ENCODE data around the gene PLCD3.
"Not testable (repeated sequence)": the region's sequence is repeated elsewhere in the genome, so short reads cannot be mapped to it uniquely, and the experiment has no call there.

The PLCD3 gene

GRCh38 chr17:45127207-45127547, 5.1 kb downstream of the PLCD3 start:
- 93% methylated on average over 8 of the region's 8 CpGs for WGBS
- H3K9ac ChIP-seq (ENCODE audit: low read length) = peak overlapping the region; percentile 45

GRCh38 chr17:45125509-45125908, 6.8 kb downstream of the PLCD3 start:
- H3K9me3 ChIP-seq (ENCODE audit: control insufficient read depth, low read length) = no peaks in the 10 kb centered on the region
- no peak overlapping the region for H3K23ac ChIP-seq (ENCODE audit: low read length in 2 of 2)
- H3K36me3 ChIP-seq (ENCODE audit: control insufficient read depth in 1 of 2, insufficient read depth in 2 of 2, low read depth in 1 of 2, low read length in 2 of 2) = peaks cover 0 to 25% of the 10 kb centered on the region in 2 experiments
- no peak overlapping the region for H3K4me3 ChIP-seq (ENCODE audit: insufficient read depth in 1 of 2, low read depth in 1 of 2, low read length in 2 of 2)
- peaks cover 21% of the 10 kb centered on the region for H3K79me1 ChIP-seq (replicated peaks; ENCODE audit: low read length, poor library complexity, severe bottlenecking)
- no peak overlapping the region for H3K14ac ChIP-seq (ENCODE audit: low read length in 2 of 2)
- no peak overlapping the region for H2BK120ac ChIP-seq (ENCODE audit: low read depth, low read length)
- no peak overlapping the region for H2BK5ac ChIP-seq (ENCODE audit: low read depth, low read length, poor library complexity, severe bottlenecking)
- H3K27ac ChIP-seq (ENCODE audit: low read length, poor library complexity, severe bottlenecking) = no peak overlapping the region
- no peak overlapping the region for H3K4me2 ChIP-seq (ENCODE audit: low read length, poor library complexity, severe bottlenecking)
- 96% methylated on average over 6 of the region's 8 CpGs for WGBS
- no peak overlapping the region for H2AFZ ChIP-seq (ENCODE audit: low read depth, low read length)
- H4K91ac ChIP-seq (ENCODE audit: low read length) = no peak overlapping the region
- H3K4me1 ChIP-seq (ENCODE audit: control insufficient read depth, insufficient read depth, low read depth, low read length) = peaks cover 50% of the 10 kb centered on the region
- H3K18ac ChIP-seq (ENCODE audit: low read depth in 1 of 2, low read length in 2 of 2) = no peak overlapping the region
- no peak for DNase-seq
- peak overlapping the region in 1 of 2 experiments; percentile 56 for H2BK12ac ChIP-seq (ENCODE audit: low read length in 2 of 2)
- H3K4ac ChIP-seq (ENCODE audit: low read depth in 1 of 2, low read length in 2 of 2) = no peak overlapping the region
- peak overlapping the region; percentile 63 for H2AK5ac ChIP-seq (ENCODE audit: low read length, severe bottlenecking)
- no peak overlapping the region for H3K9ac ChIP-seq (ENCODE audit: low read length)
- H3K27me3 ChIP-seq (ENCODE audit: control insufficient read depth in 1 of 2, insufficient read depth in 1 of 2, low read length in 2 of 2) = no peaks in the 10 kb centered on the region
- no peak overlapping the region for H2BK15ac ChIP-seq (ENCODE audit: low read depth, poor library complexity, severe bottlenecking)
- H4K8ac ChIP-seq (ENCODE audit: low read length) = no peak overlapping the region

More at GRCh38 chr17:45127207-45127547, 5.1 kb downstream of the PLCD3 start:
- DNase-seq = no peak
- Histone ChIP-seq H4K91ac (ENCODE audit: low read length) (peak overlapping the region; percentile 99), H2BK120ac (ENCODE audit: low read depth, low read length) (no peak overlapping the region), H3K9me3 (ENCODE audit: control insufficient read depth, low read length) (no peaks in the 10 kb centered on the region), H3K4me2 (ENCODE audit: low read length, poor library complexity, severe bottlenecking) (peak overlapping the region; percentile 1), H3K27me3 (ENCODE audit: control insufficient read depth in 1 of 2, insufficient read depth in 1 of 2, low read length in 2 of 2) (no peaks in the 10 kb centered on the region), H2BK5ac (ENCODE audit: low read depth, low read length, poor library complexity, severe bottlenecking) (peak overlapping the region; percentile 21), H3K18ac (ENCODE audit: low read depth in 1 of 2, low read length in 2 of 2) (peak overlapping the region; percentile 15 to 76), H2AK5ac (ENCODE audit: low read length, severe bottlenecking) (peak overlapping the region; percentile 98), H3K79me1 (replicated peaks; ENCODE audit: low read length, poor library complexity, severe bottlenecking) (peaks cover 21% of the 10 kb centered on the region), H2BK12ac (ENCODE audit: low read length in 2 of 2) (peak overlapping the region; percentile 29 to 31), H3K36me3 (ENCODE audit: control insufficient read depth in 1 of 2, insufficient read depth in 2 of 2, low read depth in 1 of 2, low read length in 2 of 2) (peaks cover 0 to 12% of the 10 kb centered on the region in 2 experiments), H3K4me3 (ENCODE audit: insufficient read depth in 1 of 2, low read depth in 1 of 2, low read length in 2 of 2) (no peak overlapping the region), H3K27ac (ENCODE audit: low read length, poor library complexity, severe bottlenecking) (peak overlapping the region; percentile 93), H3K14ac (ENCODE audit: low read length in 2 of 2) (peak overlapping the region in 1 of 2 experiments; percentile 89), H2AFZ (ENCODE audit: low read depth, low read length) (no peak overlapping the region), H3K4ac (ENCODE audit: low read depth in 1 of 2, low read length in 2 of 2) (peak overlapping the region in 1 of 2 experiments; percentile 70), H2BK15ac (ENCODE audit: low read depth, poor library complexity, severe bottlenecking) (no peak overlapping the region), H4K8ac (ENCODE audit: low read length) (peak overlapping the region; percentile 95), H3K23ac (ENCODE audit: low read length in 2 of 2) (peak overlapping the region in 1 of 2 experiments; percentile 27), H3K4me1 (ENCODE audit: control insufficient read depth, insufficient read depth, low read depth, low read length) (peaks cover 62% of the 10 kb centered on the region)

GRCh38 chr17:45124797-45125122, 7.6 kb downstream of the PLCD3 start:
- not testable (repeated sequence) for H3K9me3 ChIP-seq (ENCODE audit: control insufficient read depth, low read length); H3K27me3 ChIP-seq (ENCODE audit: control insufficient read depth in 1 of 2, insufficient read depth in 1 of 2, low read length in 2 of 2); H3K4me2 ChIP-seq (ENCODE audit: low read length, poor library complexity, severe bottlenecking); H2BK5ac ChIP-seq (ENCODE audit: low read depth, low read length, poor library complexity, severe bottlenecking); H2AFZ ChIP-seq (ENCODE audit: low read depth, low read length); DNase-seq
- peak overlapping the region; percentile 95 to 97 for H2BK12ac ChIP-seq (ENCODE audit: low read length in 2 of 2)
- peak overlapping the region in 1 of 2 experiments; percentile 63 for H3K14ac ChIP-seq (ENCODE audit: low read length in 2 of 2)
- peak overlapping the region; percentile 85 to 93 for H3K4ac ChIP-seq (ENCODE audit: low read depth in 1 of 2, low read length in 2 of 2)
- H4K91ac ChIP-seq (ENCODE audit: low read length) = peak overlapping the region; percentile 94
- peak overlapping the region in 1 of 2 experiments; percentile 29 for H3K4me3 ChIP-seq (ENCODE audit: insufficient read depth in 1 of 2, low read depth in 1 of 2, low read length in 2 of 2)
- H2BK15ac ChIP-seq (ENCODE audit: low read depth, poor library complexity, severe bottlenecking) = peak overlapping the region; percentile 30
- H3K9ac ChIP-seq (ENCODE audit: low read length) = peak overlapping the region; percentile 73
- H3K23ac ChIP-seq (ENCODE audit: low read length in 2 of 2) = peak overlapping the region in 1 of 2 experiments; percentile 60
- peak overlapping the region; percentile 91 to 94 for H3K18ac ChIP-seq (ENCODE audit: low read depth in 1 of 2, low read length in 2 of 2)
- H3K79me1 ChIP-seq (replicated peaks; ENCODE audit: low read length, poor library complexity, severe bottlenecking) = peaks cover 25% of the 10 kb centered on the region
- H3K36me3 ChIP-seq (ENCODE audit: control insufficient read depth in 1 of 2, insufficient read depth in 2 of 2, low read depth in 1 of 2, low read length in 2 of 2) = peaks cover under 1 to 29% of the 10 kb centered on the region in 2 experiments
- peak overlapping the region; percentile 82 for H4K8ac ChIP-seq (ENCODE audit: low read length)
- H2AK5ac ChIP-seq (ENCODE audit: low read length, severe bottlenecking) = peak overlapping the region; percentile 99
- peak overlapping the region; percentile 94 for H2BK120ac ChIP-seq (ENCODE audit: low read depth, low read length)
- WGBS = 73% methylated on average over 5 of the region's 5 CpGs
- peak overlapping the region; percentile 86 for H3K27ac ChIP-seq (ENCODE audit: low read length, poor library complexity, severe bottlenecking)
- H3K4me1 ChIP-seq (ENCODE audit: control insufficient read depth, insufficient read depth, low read depth, low read length) = peaks cover 44% of the 10 kb centered on the region

- Histone ChIP-seq H3K4me2 (ENCODE audit: low read length, poor library complexity, severe bottlenecking) (peak overlapping the region; percentile 39), H4K91ac (ENCODE audit: low read length) (peak overlapping the region; percentile 97), H2AFZ (ENCODE audit: low read depth, low read length) (no peak overlapping the region), H2BK5ac (ENCODE audit: low read depth, low read length, poor library complexity, severe bottlenecking) (peak overlapping the region; percentile 78), H3K4me1 (ENCODE audit: control insufficient read depth, insufficient read depth, low read depth, low read length) (peaks cover 41% of the 10 kb centered on the region), H2BK15ac (ENCODE audit: low read depth, poor library complexity, severe bottlenecking) (peak overlapping the region; percentile 87), H3K9ac (ENCODE audit: low read length) (peak overlapping the region; percentile 73), H3K14ac (ENCODE audit: low read length in 2 of 2) (peak overlapping the region in 1 of 2 experiments; percentile 79), H3K36me3 (ENCODE audit: control insufficient read depth in 1 of 2, insufficient read depth in 2 of 2, low read depth in 1 of 2, low read length in 2 of 2) (peaks cover 7 to 35% of the 10 kb centered on the region in 2 experiments), H2BK12ac (ENCODE audit: low read length in 2 of 2) (peak overlapping the region; percentile 97 to 98), H4K8ac (ENCODE audit: low read length) (peak overlapping the region; percentile 82), H2AK5ac (ENCODE audit: low read length, severe bottlenecking) (peak overlapping the region; percentile 100), H3K18ac (ENCODE audit: low read depth in 1 of 2, low read length in 2 of 2) (peak overlapping the region; percentile 94 to 95), H3K27ac (ENCODE audit: low read length, poor library complexity, severe bottlenecking) (peak overlapping the region; percentile 86), H2BK120ac (ENCODE audit: low read depth, low read length) (peak overlapping the region; percentile 94), H3K4me3 (ENCODE audit: insufficient read depth in 1 of 2, low read depth in 1 of 2, low read length in 2 of 2) (peak overlapping the region in 1 of 2 experiments; percentile 40), H3K23ac (ENCODE audit: low read length in 2 of 2) (peak overlapping the region in 1 of 2 experiments; percentile 60), H3K9me3 (ENCODE audit: control insufficient read depth, low read length) (no peaks in the 10 kb centered on the region), H3K4ac (ENCODE audit: low read depth in 1 of 2, low read length in 2 of 2) (peak overlapping the region; percentile 85 to 95), H3K79me1 (replicated peaks; ENCODE audit: low read length, poor library complexity, severe bottlenecking) (peaks cover 30% of the 10 kb centered on the region), H3K27me3 (ENCODE audit: control insufficient read depth in 1 of 2, insufficient read depth in 1 of 2, low read length in 2 of 2) (no peaks in the 10 kb centered on the region)
- peak; percentile 94 for DNase-seq
- WGBS = 56% methylated on average over 13 of the region's 15 CpGs
These were observed 8.2 kb downstream of the PLCD3 start for GRCh38 chr17:45123930-45124796.

Measured in mesenchymal stem cell (in vitro differentiated cells and primary cell).